Gastrocnemius medialis (tissue), 4 donors: ENCODE results near the gene SYNGR1.

Experiments used
- POLR2A ChIP-seq, 2 donors: fragments of 450-650 bp; IDR thresholded peaks; one replicate each; pipeline ENCODE4 v1.6.1; 2017; ENCODE audit warnings: antibody characterized with exemption in 2 of 2, mild to moderate bottlenecking in 2 of 2, moderate library complexity in 2 of 2
- TF ChIP-seq, protein P1 (sequence below), 5 experiments: fragments of 450-650 bp in 3 of 5; fragments of 200-600 bp in 2 of 5; sonication (generic) in 2 of 5; IDR thresholded peaks in 4 of 5; conservative IDR thresholded peaks in 1 of 5; 1 replicate in 4 of 5; 2 replicates in 1 of 5; pipeline ENCODE4 v1.5.1; 2016 to 2019; ENCODE audit warnings: antibody characterized with exemption in 5 of 5, mild to moderate bottlenecking in 3 of 5, moderate library complexity in 3 of 5

DNA sequence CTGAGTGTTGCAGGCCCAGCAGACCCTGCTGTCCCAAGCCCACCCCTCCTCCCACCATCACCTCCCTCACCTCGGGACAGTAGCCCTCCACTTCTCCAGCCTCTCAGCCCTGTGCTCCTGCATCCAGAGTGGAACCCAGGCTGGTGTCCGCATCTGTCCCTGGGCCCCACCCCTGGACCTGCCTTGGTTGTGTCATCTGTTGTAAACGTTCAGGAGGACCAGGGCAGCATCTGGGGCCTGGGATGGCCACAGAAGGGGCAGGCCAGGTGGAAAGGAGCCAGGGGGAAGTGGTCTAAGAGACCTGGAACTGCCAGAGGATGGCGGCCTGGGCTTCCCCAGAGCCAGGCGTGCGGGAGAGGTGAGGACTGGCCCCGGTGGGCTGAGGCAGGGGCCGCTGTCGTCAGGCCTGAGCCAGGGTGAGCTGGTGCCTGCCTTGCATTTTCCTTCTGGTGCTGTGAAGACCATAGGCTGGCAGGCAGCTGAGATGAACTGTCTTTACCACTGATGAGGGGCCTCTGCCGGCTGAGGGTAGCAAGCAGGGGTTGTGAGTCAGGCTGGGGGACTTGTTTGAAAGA, 80.9 kb downstream of the SYNGR1 start:
- TF ChIP-seq, protein P1, sequence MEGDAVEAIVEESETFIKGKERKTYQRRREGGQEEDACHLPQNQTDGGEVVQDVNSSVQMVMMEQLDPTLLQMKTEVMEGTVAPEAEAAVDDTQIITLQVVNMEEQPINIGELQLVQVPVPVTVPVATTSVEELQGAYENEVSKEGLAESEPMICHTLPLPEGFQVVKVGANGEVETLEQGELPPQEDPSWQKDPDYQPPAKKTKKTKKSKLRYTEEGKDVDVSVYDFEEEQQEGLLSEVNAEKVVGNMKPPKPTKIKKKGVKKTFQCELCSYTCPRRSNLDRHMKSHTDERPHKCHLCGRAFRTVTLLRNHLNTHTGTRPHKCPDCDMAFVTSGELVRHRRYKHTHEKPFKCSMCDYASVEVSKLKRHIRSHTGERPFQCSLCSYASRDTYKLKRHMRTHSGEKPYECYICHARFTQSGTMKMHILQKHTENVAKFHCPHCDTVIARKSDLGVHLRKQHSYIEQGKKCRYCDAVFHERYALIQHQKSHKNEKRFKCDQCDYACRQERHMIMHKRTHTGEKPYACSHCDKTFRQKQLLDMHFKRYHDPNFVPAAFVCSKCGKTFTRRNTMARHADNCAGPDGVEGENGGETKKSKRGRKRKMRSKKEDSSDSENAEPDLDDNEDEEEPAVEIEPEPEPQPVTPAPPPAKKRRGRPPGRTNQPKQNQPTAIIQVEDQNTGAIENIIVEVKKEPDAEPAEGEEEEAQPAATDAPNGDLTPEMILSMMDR (IDR thresholded peaks at IDR 0.05 in 4 of 5, conservative IDR thresholded peaks at IDR 0.05 in 1 of 5) = no peak
- no peak for TF ChIP-seq POLR2A (IDR thresholded peaks at IDR 0.05)
